EH (cell line): ENCODE measurements around the gene L3MBTL2.
"Not testable (repeated sequence)": the region's sequence is repeated elsewhere in the genome, so short reads cannot be mapped to it uniquely, and the experiment has no call there.

Experiments
- DNase-seq: peaks from one replicate; pipeline ENCODE4 v3.0.0-alpha.2; 2015; ENCODE audit warnings: low read depth

The L3MBTL2 gene

DNA sequence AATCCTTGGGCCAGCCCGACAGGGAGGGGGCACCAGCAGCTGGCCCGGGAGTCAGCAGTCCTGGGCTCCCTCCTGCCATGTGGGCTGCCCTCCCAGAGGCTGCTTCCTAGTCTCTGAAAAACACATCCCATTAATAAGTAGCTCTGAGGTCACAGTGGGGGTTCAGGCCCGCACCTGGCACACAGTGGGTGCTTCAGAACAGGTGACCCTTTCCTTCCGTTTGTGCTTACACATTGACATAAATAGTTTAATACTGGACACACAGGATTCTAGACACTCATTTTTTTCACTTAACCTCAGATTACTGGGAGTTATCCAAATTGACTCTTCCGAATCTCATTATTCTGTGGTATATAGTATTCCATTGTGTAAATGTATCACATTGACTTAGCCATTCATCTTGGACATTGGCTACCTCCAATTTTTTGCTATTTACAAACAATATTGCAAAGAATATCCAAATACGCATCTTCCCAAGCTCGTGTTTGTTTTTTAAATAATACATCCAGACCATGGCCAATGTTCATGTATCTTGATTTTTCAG lies 36.1 kb downstream of the L3MBTL2 start:
- no peak for DNase-seq

DNA sequence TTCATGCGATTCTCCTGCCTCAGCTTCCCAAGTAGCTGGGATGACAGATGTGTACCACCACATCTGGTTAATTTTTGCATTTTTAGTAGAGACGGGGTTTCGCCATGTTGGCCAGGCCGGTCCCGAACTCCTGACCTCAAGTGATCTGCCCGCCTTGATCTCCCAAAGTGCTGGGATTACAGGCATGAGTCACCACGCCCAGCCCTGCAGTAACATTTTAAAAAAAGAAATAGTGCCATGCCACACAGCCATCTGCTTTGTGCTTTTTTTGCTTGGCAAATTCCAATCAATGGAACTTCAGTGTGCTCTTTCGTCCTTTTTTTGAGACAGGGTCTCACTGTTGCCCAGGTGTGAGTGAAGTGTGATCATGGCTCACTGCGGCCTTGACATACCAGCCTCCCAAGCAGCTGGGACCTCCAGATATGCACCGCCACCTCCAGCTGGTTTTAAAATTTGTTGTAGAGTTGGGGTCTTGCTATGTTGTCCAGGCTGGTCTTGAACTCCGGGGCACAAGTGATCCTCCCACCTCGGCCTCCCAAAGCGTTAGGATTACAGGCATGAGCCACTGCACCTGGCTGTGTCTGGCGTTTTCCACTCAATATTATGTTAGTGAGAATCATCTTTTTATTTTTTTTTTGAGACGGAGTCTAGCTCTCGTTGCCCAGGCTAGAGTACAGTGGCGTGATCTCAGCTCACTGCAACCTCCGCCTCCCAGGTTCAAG lies 37.4 kb downstream of the L3MBTL2 start:
- DNase-seq: peak; percentile 25

DNA sequence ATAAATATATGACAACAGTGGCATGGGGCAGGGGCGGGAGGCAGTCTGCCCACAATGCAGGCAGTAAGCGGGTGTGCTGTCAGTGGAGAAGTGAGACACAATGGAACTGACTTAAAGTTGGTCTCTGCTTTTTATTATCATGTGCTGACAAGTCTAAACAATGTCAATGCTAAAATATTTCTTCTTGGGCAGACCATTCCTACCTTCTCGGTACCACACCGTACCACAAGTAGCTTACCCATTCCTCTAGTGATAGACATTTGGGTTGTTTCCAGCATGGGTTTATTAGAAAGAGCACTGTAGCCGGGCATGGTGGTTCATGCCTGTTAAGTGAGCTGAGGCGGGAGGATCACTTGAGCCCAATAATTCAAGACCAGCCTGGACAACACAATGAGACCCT lies 38.2 kb downstream of the L3MBTL2 start:
- DNase-seq: no peak

DNA sequence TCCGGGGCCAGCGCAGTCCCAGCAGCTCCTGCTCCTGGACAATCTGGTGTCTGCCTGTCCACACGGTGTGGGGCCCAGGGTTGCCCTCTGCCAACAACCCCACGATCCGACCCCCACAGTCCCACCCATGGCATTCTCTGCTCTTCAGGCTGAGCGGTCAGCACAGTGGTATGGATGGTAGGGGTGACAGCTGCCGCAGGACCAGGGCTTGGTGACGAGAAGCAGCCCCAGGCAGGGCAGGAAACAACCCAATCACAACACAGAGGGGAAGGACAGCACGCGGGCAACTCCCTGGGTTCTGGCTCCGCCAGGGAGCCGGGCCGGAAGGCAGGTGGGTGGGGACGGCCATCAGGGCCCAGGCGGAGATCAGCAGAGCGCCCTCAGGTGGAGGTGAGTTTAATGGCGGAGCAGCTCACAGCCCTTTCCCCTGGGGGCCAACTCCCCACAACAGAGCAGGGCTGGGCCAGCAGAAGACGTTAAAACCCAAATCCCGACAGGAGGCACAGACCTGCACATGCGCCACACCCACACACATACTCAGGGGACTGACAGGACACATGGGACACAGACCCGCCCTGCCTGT lies 40.9 kb downstream of the L3MBTL2 start:
- no peak for DNase-seq

DNA sequence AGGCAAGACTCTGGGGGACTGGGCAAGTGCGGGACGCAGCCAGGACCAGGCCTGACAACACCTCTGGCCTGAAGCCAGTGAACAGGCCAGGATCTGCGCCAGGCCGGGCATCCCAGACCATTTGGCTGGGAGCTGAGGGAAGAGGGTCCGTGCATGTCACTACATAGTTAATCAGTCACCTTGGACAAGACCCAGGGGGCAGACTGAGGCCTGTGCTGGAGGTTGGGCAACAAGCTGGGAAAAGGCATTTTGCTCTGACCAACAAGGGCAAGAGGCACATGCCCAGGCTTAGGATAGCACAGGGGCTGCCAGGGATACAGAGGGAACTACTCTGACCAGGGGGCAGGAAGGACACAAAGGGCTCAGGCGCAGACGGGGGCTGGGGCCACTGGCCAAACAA lies 42.6 kb downstream of the L3MBTL2 start:
- no peak for DNase-seq

DNA sequence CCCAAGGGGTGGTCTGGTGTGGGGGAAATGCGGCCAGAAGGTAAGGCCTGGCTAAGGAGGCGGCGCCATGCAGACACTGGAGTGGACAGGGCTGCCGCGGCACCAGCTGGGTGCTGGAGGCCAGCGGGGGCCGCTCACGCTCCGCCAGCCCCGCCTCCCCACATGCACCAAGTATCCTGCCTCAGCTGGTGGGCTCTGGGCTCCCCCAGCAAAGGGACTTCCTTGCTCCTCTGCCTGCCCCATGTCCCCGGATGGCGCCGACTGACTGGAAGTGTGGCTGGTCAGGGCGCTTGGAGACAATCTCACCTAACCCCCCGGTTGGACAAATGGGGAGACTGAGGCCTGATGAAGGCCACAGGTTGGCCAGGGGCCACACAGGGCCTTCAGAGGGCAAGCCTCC lies 43.2 kb downstream of the L3MBTL2 start:
- no peak for DNase-seq

DNA sequence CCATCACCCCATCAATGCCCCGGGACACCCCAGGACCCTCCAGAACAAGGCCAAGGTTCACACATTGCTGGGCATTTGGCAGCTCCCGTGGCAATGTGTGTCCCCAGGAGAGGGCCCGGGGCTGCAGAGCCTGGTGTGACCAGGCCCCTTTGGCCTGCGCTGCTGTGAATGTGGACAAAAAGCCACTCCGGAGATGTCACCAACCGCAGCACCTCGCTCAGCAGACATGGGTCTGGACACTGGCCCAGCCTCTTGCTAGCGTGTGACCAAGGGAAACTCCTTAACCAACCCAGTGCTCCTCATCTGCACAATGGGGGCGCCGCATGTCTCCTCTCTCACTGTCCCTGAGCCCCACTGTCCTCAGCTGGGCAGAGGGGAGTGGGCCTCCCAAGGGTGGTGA lies 43.6 kb downstream of the L3MBTL2 start:
- DNase-seq: no peak

DNA sequence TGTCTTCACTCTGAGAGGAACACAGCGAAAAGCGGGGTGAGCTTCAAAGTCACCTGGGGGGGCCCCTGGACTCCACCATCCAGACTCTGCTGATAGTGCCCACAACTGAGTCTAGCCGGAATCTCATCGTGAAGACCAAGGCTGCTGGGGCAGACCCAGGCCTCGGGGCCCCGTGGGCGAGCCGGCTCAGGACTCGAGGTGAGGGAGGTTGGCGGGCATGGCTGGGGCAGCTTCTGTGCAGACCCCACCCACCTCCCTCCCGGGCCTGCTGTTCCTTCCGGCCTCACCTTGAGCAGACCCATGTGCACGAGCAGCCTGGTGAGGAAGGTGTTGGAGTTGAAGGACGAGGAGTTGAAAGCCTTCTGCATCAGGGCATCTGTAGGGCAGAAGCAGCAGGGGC lies 44.3 kb downstream of the L3MBTL2 start:
- no peak for DNase-seq

DNA sequence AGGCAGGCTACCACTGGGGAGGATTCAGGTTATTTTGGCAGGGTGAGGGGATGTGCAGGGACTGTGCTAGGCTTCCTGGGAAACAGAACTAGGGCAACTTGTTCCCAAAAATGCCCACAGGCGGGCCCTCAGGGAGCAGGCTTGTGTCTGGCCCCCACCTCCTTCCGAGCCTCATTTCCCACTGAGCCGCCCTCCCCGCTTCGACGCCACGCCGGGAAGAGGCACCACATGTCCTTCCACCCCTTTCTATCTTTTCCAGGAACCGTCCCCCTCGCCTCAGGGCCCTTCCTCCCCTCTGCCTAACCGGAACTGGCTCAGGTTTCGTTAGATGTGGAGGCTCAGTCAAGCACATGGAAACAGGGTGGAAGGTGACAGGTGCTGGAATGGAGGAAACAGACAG lies 45.0 kb downstream of the L3MBTL2 start:
- DNase-seq: no peak

DNA sequence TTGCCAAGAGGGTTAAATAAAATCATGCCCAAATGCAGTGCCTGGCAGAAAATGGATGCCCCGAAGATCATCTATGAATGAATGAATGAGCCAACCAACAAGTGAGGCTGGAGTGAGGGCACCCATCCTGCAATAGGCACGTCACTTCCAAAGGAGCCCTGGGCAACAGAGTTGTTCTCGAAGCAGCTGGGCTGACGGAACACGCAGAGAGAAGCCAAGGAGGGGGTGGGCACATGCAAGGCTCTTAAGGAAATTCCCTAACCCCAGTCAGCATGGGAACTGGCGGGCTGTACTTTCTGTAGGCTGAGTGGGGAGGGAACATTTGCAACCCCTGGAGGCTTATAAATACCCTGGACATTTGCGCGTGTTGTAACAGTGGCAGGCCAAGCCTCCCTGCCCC lies 47.3 kb downstream of the L3MBTL2 start:
- DNase-seq: no peak

DNA sequence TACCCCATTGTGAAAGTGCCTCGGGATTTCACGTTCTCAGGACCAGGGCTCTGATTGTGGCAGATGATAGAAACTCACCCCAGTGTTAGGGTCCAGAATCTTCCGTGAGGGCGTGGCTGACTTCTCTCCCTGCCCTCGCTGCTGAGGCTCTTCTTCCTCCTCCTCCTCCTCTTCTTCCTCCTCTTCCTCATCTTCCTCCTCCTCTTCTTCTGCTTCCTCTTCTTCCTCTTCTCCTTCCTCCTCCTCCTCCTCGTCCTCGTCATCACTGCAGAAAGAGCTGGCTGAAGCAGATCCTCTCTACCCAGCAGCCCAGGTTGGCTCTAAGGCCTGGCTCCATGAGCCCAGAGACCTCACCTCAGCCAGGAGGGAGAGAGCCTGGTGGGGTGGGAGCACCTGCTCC lies 49.1 kb downstream of the L3MBTL2 start:
- DNase-seq: no peak

DNA sequence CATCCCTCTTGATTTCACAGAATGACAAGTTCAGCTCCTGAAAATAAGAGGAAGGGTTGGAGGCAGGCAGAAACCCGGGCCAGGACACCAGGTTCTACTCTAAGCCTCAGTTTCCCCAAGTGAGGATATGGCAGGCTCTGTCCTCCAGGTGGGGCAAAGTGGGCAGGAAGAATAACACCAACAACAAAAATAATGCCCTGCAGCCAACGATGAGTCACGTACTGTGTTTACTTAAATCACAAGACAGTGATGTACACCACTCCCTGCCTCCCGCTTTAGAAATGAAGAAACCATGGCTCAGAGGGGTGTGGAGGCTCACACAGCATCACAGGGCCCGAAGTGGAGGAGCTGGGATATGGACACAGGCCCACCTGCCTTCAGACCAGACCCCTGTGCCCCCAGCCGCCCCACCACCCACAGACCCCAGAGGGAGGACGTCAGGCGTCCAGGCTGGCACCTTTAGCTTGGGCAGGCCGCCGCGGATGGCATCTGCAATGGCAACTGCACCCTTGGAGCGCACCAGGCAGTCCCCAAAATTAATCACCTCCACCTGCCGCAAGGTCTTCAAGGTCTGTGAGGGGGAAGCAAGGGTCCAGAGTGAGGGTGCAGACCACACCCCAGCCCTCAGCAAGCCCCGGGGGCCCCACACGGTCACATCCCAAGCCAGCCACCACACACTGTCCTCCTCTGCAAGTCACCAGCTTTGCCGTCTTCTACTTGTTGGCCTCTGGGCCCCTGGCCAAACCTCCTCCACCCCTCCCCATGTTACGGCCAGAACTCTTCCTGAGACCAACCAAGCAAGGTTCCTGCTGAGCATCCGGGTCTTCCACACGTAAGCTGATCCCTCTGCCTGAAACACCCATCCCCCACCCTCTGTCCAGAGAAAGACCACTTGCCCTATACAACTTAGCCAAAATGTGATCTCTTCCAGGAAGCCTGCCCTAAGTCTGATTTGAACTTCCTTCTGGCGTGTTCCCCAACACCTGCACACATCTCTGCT lies 51.4 kb downstream of the L3MBTL2 start:
- DNase-seq: peak; percentile 70

DNA sequence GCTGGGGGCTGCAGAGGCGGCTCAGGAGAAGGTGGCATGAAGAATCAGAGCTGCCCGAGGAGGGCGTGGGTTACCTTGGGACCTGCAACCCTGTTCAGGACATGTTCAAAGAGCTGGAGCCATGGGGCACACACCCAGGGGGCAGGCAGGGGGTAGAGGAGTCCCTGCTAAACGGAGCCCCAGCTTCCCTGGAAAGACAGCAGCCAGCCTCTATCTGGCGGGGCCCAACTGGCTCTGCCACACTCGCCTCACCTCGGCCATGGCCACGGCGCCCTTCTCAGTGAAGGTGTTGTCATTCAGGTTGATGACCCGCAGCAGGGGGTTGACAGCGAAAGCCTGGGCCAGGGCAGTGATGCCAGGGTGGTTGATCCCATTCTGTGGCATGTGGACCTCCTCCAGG lies 52.6 kb downstream of the L3MBTL2 start:
- DNase-seq: no peak

DNA sequence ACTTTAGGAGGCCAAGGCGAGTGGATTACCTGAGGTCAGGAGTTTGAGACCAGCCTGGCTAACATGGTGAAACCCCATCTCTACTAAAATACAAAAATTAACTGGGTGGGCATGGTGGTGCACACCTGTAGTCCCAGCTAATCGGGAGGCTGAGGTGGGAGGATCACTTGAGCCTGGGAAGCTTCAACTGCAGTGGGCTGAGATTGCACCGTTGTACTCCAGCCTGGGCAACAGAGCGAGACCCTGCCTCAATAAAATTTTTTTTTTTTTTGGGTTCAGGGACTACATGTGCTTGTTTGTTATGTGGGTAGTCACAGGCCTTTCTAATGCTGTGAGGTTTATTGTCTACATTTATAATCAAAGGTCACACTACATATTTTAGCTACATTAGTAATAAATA lies 54.6 kb downstream of the L3MBTL2 start:
- not testable (repeated sequence) for DNase-seq

DNA sequence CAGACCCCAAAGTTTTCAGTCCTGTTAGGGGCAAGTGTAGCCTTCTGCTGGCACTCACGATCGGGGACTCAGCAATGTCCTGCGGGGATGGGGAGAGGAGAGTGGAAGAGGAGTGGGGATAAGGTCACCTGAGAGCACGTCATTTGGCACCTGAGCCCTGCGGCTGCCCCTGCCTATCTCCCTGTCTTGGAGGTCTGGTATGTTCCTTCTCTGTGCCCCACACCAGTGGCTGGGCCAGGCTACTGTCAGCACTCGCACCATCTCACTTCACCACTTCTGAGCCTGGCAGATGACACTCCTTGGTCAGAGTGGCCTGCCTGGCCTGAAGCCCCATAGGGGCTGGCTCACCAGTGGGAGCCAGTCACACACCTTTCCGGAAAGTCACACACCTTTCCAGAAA lies 55.8 kb downstream of the L3MBTL2 start:
- no peak for DNase-seq

DNA sequence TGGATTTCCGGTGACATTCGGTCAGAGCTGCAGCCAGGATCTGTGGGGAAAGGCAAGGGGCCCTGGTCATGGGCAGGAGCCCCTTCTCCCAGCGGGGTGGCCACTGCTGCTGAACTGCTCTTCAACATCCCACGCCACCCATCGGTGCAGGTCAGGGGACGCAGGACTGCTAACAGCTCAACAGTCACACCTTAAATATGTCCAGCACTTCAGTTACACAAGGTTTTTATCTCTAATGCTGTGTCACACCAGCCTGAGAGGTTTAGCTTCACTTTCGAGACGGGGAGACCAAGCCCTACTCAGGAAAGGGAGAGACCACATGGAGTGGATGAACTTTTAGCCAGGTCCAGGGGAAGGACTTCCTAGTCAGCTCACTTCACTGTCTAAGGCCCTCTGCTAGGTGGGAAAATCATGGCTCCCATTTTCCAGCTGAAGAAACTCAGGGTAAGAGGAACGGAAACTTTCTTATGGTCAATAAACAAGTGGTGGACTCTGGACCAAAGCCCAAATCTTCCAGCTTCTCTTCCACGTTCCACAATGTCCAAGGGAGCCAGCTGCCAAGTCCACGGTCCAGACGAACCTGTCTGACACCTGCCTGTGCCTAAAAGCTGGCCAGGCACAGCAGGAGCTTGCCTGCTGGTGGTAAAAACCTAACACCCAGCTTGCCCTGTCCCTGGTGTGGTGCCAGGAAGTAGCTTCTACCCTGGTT lies 56.6 kb downstream of the L3MBTL2 start:
- DNase-seq: no peak

DNA sequence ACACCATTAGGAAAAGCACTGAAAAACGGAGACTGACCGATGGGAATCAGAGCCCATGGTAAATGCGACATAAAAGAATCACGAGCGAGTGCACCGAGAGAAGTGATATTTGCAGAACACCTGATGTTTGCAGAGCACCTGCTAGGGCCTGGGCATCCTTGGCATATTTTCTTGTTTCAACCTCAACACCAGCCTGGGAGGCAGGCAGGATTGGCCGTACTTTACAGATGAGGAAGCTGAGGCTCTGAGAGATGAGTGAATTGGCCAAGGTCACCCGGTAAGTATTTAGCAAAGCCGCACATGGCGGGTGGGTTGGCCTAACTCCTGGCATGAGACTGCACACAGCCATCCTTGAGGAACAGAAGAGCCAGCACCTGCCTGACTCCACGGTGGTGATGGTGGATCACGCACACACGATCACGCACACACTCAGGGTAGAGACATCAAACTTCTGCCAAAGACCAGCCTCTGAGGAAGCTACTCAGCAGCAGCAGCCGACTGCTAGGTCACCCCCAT lies 57.2 kb downstream of the L3MBTL2 start:
- DNase-seq: no peak

DNA sequence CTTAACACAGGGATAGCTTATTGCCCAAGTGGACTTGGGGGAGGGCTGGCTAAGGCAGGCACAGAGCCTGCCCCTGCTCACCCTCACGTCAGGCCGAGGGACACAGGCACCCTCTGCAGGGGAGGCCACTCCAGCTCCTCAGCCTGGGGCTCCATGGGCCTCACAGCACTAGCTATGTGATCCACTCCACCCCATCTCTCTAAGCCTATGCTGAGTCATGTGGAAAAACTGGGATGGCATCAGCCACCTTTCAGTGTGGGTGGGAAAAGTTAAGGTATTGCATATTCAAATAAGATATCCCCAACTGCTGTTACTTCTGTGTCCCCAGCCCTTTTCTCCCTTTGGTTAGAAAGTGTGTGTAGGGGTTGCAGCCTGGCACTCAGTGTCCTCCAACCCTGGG lies 58.6 kb downstream of the L3MBTL2 start:
- DNase-seq: peak; percentile 28

DNA sequence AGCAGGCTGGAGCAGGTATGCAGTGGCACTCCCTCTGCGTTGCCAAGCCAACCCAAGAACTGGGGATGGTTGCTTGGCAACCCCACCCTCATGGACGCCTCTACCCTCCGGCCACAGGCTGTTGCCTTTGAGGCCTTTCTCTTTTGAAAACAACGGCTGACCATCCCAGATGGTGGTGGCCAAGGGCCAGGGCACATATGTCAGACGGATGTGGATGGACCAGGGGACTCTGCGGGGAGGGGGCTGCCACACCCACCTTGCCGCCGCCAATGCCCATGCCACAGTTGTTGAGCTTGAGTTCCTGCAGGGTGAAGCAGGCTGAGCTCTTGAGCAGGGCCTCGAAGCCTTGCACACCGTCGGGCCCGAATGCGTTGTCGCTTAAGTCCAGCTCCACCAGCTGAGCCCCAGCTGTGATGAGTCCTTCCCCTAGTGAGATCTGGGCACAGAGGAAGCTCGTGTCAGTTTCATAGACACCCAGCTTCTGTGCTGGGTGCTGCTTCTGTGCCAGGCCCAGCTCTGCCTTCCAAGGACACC lies 59.4 kb downstream of the L3MBTL2 start:
- no peak for DNase-seq

DNA sequence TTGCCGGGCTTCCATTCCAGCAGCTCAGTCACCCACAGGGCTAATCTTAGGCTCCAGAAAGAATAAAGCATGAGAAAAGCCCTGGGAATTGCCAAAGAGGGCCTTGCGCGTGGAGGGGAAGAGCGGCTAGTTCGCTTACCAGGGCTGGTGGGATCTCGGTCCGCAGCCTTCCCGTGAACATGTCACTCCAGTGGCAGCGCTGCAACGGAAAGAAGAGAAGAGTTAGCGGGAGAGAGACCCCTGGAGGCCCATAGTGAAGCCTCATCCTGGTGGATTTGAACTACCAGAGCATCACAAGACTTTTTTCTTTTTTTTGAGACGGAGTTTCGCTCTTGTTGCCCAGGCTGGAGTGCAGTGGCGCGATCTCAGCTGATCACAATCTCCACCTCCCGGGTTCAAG lies 62.8 kb downstream of the L3MBTL2 start:
- no peak for DNase-seq

DNA sequence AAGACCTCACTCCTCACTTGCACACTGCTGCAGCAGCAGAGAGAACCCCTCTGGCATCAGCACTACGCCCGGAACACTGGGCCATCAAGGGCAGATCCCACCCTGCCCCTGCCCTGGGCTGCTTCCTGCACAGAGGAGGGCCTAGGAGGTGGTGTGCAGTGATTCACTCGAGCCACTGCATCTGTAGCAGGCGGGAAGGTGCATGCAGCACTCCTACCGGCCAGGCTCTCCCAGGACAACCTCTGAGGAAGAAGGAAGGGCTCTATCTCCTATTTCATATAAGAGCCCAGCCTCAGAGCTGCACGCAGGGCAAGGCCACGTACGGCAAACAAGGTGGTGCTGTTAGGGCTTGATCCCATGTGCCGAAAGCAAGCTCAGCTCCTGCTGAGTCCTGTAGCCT lies 66.7 kb downstream of the L3MBTL2 start:
- DNase-seq: no peak

DNA sequence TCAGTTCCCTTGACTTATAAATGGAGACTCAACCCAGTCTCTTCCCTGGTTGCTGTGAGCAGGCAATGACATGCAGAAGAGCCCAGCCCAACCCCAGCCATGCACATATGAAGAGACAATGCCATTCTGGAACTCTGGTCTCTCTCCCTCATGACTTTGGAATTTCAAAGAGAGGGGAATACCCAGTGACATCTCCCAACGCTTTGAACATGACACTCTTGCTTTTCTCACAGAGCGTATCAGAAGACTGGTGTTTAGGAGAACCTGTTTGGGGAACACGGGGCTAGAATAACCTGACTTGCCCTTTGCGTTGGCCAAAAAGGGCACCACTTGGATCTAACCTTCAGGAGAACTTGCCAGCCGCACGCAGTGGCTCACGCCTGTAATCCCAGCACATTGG lies 68.0 kb downstream of the L3MBTL2 start:
- no peak for DNase-seq
